Trophoblast cell (in vitro differentiated cells and primary cell): ENCODE measurements around the gene ARHGAP26.

Experiments
- DNase-seq, 2 donors: peaks; one replicate each; pipeline ENCODE4 v3.0.0-alpha.2; 2016
- H2AFZ ChIP-seq: 2 replicates; pipeline ENCODE4 v1.6.1; 2013; ENCODE audit warnings: low read length, moderate library complexity, mild to moderate bottlenecking; ENCODE audit not compliant: insufficient read depth, poor library complexity
- H2AK5ac ChIP-seq: 2 replicates; pipeline ENCODE4 v1.6.1; 2013; ENCODE audit warnings: mild to moderate bottlenecking, low read length
- H2BK120ac ChIP-seq: 2 replicates; pipeline ENCODE4 v1.6.1; 2013; ENCODE audit warnings: low read length, mild to moderate bottlenecking, moderate library complexity; ENCODE audit not compliant: insufficient read depth, poor library complexity
- H2BK12ac ChIP-seq: 2 replicates; pipeline ENCODE4 v1.6.1; 2013; ENCODE audit warnings: mild to moderate bottlenecking, low read length, moderate library complexity
- H2BK5ac ChIP-seq: 2 replicates; pipeline ENCODE4 v1.6.1; 2013; ENCODE audit warnings: low read length, low read depth, moderate library complexity, mild to moderate bottlenecking; ENCODE audit not compliant: poor library complexity
- H3K14ac ChIP-seq: 2 replicates; pipeline ENCODE4 v1.6.1; 2013; ENCODE audit warnings: mild to moderate bottlenecking, low read length
- H3K18ac ChIP-seq: 2 replicates; pipeline ENCODE4 v1.6.1; 2013; ENCODE audit warnings: mild to moderate bottlenecking, low read length
- H3K23ac ChIP-seq: 2 replicates; pipeline ENCODE4 v1.6.1; 2013; ENCODE audit warnings: low read length
- H3K27ac ChIP-seq: 2 replicates; pipeline ENCODE4 v1.5.1; 2013; ENCODE audit warnings: low read depth, mild to moderate bottlenecking, inconsistent platforms, low read length, moderate library complexity
- H3K27me3 ChIP-seq: 2 replicates; pipeline ENCODE4 v1.6.1; 2013; ENCODE audit warnings: inconsistent platforms, mild to moderate bottlenecking, low read length, moderate library complexity; ENCODE audit not compliant: insufficient read depth
- H3K36me3 ChIP-seq, 2 experiments: 1 replicate in 1 of 2; 2 replicates in 1 of 2; pipeline ENCODE4 v1.6.1; 2013; ENCODE audit warnings: low read length in 2 of 2, mild to moderate bottlenecking in 2 of 2, moderate library complexity in 1 of 2; ENCODE audit not compliant: insufficient read depth in 2 of 2, control insufficient read depth in 1 of 2
- H3K4ac ChIP-seq: 2 replicates; pipeline ENCODE4 v1.6.1; 2013; ENCODE audit warnings: low read depth, mild to moderate bottlenecking, low read length, moderate library complexity
- H3K4me1 ChIP-seq, 2 experiments: 1 replicate in 1 of 2; 2 replicates in 1 of 2; pipeline ENCODE4 v1.6.1; 2013; ENCODE audit warnings: low read length in 2 of 2, mild to moderate bottlenecking in 2 of 2, moderate library complexity in 1 of 2; ENCODE audit not compliant: insufficient read depth in 2 of 2, control insufficient read depth in 1 of 2
- H3K4me2 ChIP-seq: 2 replicates; pipeline ENCODE4 v1.6.1; 2013; ENCODE audit warnings: inconsistent platforms, mild to moderate bottlenecking, low read length, moderate library complexity
- H3K4me3 ChIP-seq: 2 replicates; pipeline ENCODE4 v1.5.1; 2013; ENCODE audit warnings: mild to moderate bottlenecking, low read depth, low read length, inconsistent platforms
- H3K79me1 ChIP-seq: one replicate; pipeline ENCODE4 v1.6.1; 2013; ENCODE audit warnings: low read length
- H3K79me2 ChIP-seq: 2 replicates; pipeline ENCODE4 v1.6.1; 2013; ENCODE audit warnings: low read length, mild to moderate bottlenecking; ENCODE audit not compliant: control insufficient read depth, insufficient read depth, poor library complexity
- H3K9ac ChIP-seq: 2 replicates; pipeline ENCODE4 v1.6.1; 2013; ENCODE audit warnings: mild to moderate bottlenecking, low read length
- H3K9me3 ChIP-seq: 2 replicates; pipeline ENCODE4 v1.6.1; 2013; ENCODE audit warnings: low read depth, mild to moderate bottlenecking, control low read depth, inconsistent platforms, low read length; ENCODE audit not compliant: insufficient read depth
- H4K12ac ChIP-seq: 2 replicates; pipeline ENCODE4 v1.6.1; 2013; ENCODE audit warnings: low read depth, mild to moderate bottlenecking, low read length, moderate library complexity
- H4K8ac ChIP-seq: 2 replicates; pipeline ENCODE4 v1.6.1; 2013; ENCODE audit warnings: low read depth, mild to moderate bottlenecking, low read length, moderate library complexity
- H4K91ac ChIP-seq: one replicate; pipeline ENCODE4 v1.6.1; 2013; ENCODE audit warnings: low read depth, mild to moderate bottlenecking, low read length, moderate library complexity
- WGBS: extraction: QIAGEN DNeasy Blood & Tissue Kit; methylation state at CpG from one replicate; pipeline ENCODE4 v1.1.7; 2013; ENCODE audit warnings: missing lambda C conversion rate; ENCODE audit not compliant: insufficient read length, insufficient coverage; ENCODE audit errors: extremely low coverage; 5-methylcytosine and 5-hydroxymethylcytosine counted together

Gene ARHGAP26

DNA sequence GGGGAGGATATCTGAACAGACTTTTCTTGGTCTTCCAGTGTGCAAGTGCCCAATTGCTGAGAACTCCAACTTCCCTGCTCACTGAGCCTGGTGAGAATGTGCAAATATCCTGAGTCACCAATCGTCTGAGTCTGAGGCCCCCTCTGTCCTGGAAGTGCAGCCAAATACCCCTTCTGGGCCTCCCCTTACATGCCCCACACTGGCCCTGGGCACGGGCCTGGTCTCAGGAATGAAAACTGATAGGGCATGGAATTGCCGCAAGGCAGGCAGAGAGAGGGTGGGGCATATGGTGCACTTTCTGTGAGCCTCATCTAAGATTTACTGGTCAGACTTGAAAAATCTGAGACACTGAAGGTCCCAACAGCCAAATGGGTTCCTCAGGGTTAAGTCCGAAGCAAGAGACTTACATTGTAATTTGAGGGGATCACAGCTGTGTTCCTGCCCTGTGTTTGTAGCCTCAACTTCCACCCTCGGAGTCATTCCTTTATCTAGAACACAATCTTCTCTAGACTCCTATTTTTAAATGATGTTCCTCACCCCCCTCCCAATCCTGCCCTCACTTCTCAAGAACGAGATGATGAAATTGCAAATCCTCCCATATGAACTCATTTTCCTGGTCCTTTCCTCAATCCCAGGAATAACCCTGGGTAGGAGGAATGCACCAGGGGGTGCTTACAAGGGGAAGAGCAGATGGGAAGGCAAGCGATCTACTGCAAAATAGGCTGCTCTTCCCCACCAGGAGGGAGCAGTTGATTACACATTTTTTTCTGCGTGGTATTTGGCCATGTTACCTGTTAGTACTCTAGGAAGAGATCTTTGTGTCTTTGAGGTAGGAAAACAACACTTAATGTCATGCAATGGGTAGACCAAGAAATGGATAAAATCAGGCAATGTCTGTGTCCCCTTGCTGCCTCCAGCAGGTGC is 34.6 kb upstream of the ARHGAP26 start:
- H2AFZ ChIP-seq = no peak overlapping the region
- no peak overlapping the region for H3K14ac ChIP-seq
- no peak overlapping the region for H2AK5ac ChIP-seq
- no peak overlapping the region for H2BK120ac ChIP-seq
- no peak overlapping the region for H4K91ac ChIP-seq
- no peak overlapping the region for H4K12ac ChIP-seq
- DNase-seq = no peak
- no peak overlapping the region for H3K23ac ChIP-seq
- H2BK5ac ChIP-seq = no peak overlapping the region
- H3K27ac ChIP-seq = no peak overlapping the region
- no peak overlapping the region for H3K18ac ChIP-seq
- no peaks in the 10 kb centered on the region for H3K36me3 ChIP-seq
- no peak overlapping the region for H3K4ac ChIP-seq
- no peak overlapping the region for H4K8ac ChIP-seq
- no peak overlapping the region for H2BK12ac ChIP-seq
- peaks cover 0 to 2% of the 10 kb centered on the region in 2 experiments for H3K4me1 ChIP-seq
- H3K79me2 ChIP-seq = no peaks in the 10 kb centered on the region
- WGBS = no CpG with 5 or more reads among the region's 8 CpGs
- no peak overlapping the region for H3K4me2 ChIP-seq
- H3K4me3 ChIP-seq = no peak overlapping the region
- no peak overlapping the region for H3K9ac ChIP-seq
- no peaks in the 10 kb centered on the region for H3K27me3 ChIP-seq
- H3K9me3 ChIP-seq = peaks cover 2% of the 10 kb centered on the region
- H3K79me1 ChIP-seq = no peaks in the 10 kb centered on the region

DNA sequence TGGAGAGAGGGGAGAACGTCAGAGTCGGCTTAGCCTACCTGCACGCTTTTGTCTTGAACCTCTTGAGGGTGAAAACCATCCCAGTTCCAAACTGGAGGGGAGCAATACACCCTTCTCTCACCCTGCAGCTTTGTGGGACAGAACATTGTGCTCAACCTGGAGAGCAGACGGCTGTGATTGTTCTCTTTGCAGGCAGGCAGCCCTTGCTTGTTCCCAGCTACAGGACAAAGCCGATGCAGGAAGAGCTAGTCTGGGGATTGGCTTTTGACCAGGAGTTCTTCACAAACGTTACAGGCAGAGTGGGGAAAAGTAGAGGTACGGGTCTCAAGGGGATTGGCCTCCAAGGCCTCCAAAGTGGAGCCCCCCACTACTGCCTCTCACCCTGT is 33.9 kb upstream of the ARHGAP26 start:
- WGBS = no CpG with 5 or more reads among the region's 7 CpGs
- H4K8ac ChIP-seq = no peak overlapping the region

DNA sequence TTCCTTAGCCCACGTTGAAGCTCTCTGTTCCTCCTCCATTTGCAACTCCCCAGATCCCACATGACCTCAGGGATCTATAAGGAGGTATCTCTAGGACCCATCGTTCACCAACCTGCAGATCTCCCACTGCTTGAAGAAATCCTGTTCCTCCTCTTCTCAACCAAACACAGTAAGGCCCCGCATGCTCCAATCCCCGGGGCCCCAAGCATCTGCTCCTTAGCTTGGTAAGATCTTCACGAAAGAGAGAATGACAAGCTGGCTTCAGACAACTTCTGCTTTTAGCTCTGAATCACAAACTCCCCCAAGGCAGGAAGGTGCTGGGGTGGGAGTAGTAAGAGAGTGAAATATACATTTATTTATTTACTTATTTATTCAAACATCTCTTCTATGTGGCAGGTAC is 33.0 kb upstream of the ARHGAP26 start:
- no peak overlapping the region for H3K4me2 ChIP-seq
- H3K4me3 ChIP-seq = no peak overlapping the region
- no peak overlapping the region for H3K4ac ChIP-seq
- peaks cover 2% of the 10 kb centered on the region for H3K9me3 ChIP-seq
- H3K79me1 ChIP-seq = no peaks in the 10 kb centered on the region
- peaks cover 0 to 2% of the 10 kb centered on the region in 2 experiments for H3K4me1 ChIP-seq
- DNase-seq = no peak
- H2BK12ac ChIP-seq = no peak overlapping the region
- H3K79me2 ChIP-seq = no peaks in the 10 kb centered on the region
- no peak overlapping the region for H3K18ac ChIP-seq
- no peak overlapping the region for H2BK5ac ChIP-seq
- no peak overlapping the region for H3K23ac ChIP-seq
- H4K91ac ChIP-seq = no peak overlapping the region
- no peak overlapping the region for H3K27ac ChIP-seq
- H4K8ac ChIP-seq = no peak overlapping the region
- H4K12ac ChIP-seq = no peak overlapping the region
- H3K27me3 ChIP-seq = no peaks in the 10 kb centered on the region
- no peak overlapping the region for H3K9ac ChIP-seq
- no peaks in the 10 kb centered on the region for H3K36me3 ChIP-seq
- H2AK5ac ChIP-seq = no peak overlapping the region
- H2BK120ac ChIP-seq = no peak overlapping the region
- no peak overlapping the region for H2AFZ ChIP-seq
- H3K14ac ChIP-seq = no peak overlapping the region
- WGBS = no CpG with 5 or more reads among the region's 5 CpGs

More for the DNA sequence above, 33.9 kb upstream of the ARHGAP26 start:
- peaks cover 2% of the 10 kb centered on the region for H3K9me3 ChIP-seq
- H3K4me3 ChIP-seq = no peak overlapping the region
- no peak overlapping the region for H3K9ac ChIP-seq
- DNase-seq = no peak
- H3K27ac ChIP-seq = no peak overlapping the region
- peaks cover 0 to 2% of the 10 kb centered on the region in 2 experiments for H3K4me1 ChIP-seq
- no peak overlapping the region for H3K14ac ChIP-seq
- H4K91ac ChIP-seq = no peak overlapping the region
- no peak overlapping the region for H3K4ac ChIP-seq
- H2BK120ac ChIP-seq = no peak overlapping the region
- no peak overlapping the region for H3K23ac ChIP-seq
- no peak overlapping the region for H2AK5ac ChIP-seq
- H3K4me2 ChIP-seq = no peak overlapping the region
- H3K36me3 ChIP-seq = no peaks in the 10 kb centered on the region
- H2BK12ac ChIP-seq = no peak overlapping the region
- H3K27me3 ChIP-seq = no peaks in the 10 kb centered on the region
- no peak overlapping the region for H2AFZ ChIP-seq
- no peak overlapping the region for H4K12ac ChIP-seq
- H3K79me1 ChIP-seq = no peaks in the 10 kb centered on the region
- no peak overlapping the region for H3K18ac ChIP-seq
- H3K79me2 ChIP-seq = no peaks in the 10 kb centered on the region
- H2BK5ac ChIP-seq = no peak overlapping the region

DNA sequence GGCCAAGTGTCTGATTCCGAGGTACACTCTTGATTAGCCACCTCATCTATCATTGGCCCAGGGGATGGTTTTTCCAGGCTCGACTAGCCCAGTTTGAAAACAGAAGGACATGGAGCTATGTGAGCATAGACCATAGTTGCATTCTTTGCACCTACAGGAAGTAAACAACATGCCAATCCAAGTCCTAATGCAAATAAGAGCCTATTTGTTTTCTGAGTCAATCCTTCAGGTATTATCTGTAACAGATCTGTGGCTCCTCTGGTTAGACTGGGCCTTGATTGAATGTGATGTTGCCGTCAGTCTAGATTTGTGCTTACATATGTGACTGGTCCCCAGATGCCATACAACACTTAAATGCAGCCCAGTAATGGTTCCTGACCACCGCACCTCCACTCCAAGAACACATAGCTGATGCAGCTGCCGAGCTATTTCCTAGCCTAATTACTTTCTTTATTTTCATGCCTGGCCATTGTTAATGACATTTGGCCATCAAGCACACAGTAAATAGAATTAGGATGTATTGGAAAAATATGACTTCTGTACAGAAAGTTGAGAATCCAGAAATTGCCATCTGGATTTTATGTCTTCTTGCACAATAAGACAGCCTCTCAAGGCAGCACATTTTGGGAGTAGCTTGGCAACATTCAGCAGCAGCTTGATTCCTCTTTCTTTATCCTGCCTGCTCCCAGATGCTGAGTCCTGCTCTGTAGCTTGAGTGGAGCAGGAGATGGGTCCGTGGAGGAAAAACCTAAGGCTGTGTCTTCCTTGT is 29.5 kb upstream of the ARHGAP26 start:
- Histone ChIP-seq H3K4ac (no peak overlapping the region), H3K4me2 (no peak overlapping the region), H3K4me3 (no peak overlapping the region), H3K79me1 (no peaks in the 10 kb centered on the region), H2AFZ (no peak overlapping the region), H3K79me2 (no peaks in the 10 kb centered on the region), H2AK5ac (no peak overlapping the region), H4K12ac (no peak overlapping the region), H3K23ac (no peak overlapping the region), H2BK12ac (no peak overlapping the region), H2BK5ac (no peak overlapping the region), H3K9me3 (no peaks in the 10 kb centered on the region), H3K36me3 (no peaks in the 10 kb centered on the region), H3K27ac (no peak overlapping the region), H3K14ac (no peak overlapping the region), H3K4me1 (peaks cover 0 to 2% of the 10 kb centered on the region in 2 experiments), H3K18ac (no peak overlapping the region), H3K9ac (no peak overlapping the region), H4K91ac (no peak overlapping the region), H4K8ac (no peak overlapping the region), H3K27me3 (no peaks in the 10 kb centered on the region), H2BK120ac (no peak overlapping the region)
- peak in 1 of 2 donors; percentile 71 for DNase-seq
- no CpG with 5 or more reads among the region's 6 CpGs for WGBS
